RWPE2 (cell line): ENCODE results near the gene CBR4.
"Not testable (repeated sequence)": the region's sequence is repeated elsewhere in the genome, so short reads cannot be mapped to it uniquely, and the experiment has no call there.

Experiments
- ATAC-seq: fragments of 200-7000 bp; cut with Tn5 transposase; 3 replicates; pipeline ENCODE4 v1.9.1; 2021; ENCODE audit warnings: low read depth
- DNase-seq: peaks from one replicate; pipeline ENCODE4 v3.0.0-alpha.2; 2020; ENCODE audit warnings: low spot score
- H3K27ac ChIP-seq: fragments of 450-650 bp; 2 replicates; pipeline ENCODE4 v1.5.1; 2017; ENCODE audit warnings: mild to moderate bottlenecking; ENCODE audit not compliant: poor library complexity, severe bottlenecking
- H3K27me3 ChIP-seq: fragments of 250-450 bp; sonication (Bioruptor Pico); 2 replicates; pipeline ENCODE4 v1.5.1; 2021; ENCODE audit warnings: mild to moderate bottlenecking, moderate library complexity; ENCODE audit not compliant: insufficient read depth, poor library complexity, severe bottlenecking
- H3K36me3 ChIP-seq: fragments of 250-450 bp; sonication (Bioruptor Pico); 2 replicates; pipeline ENCODE4 v1.5.1; 2020; ENCODE audit warnings: low read depth, mild to moderate bottlenecking, moderate library complexity
- H3K4me1 ChIP-seq: fragments of 250-450 bp; sonication (Bioruptor Pico); 2 replicates; pipeline ENCODE4 v1.5.1; 2021; ENCODE audit warnings: mild to moderate bottlenecking, moderate library complexity; ENCODE audit not compliant: insufficient read depth, poor library complexity, severe bottlenecking
- H3K4me3 ChIP-seq: fragments of 250-450 bp; sonication (Bioruptor Pico); 2 replicates; pipeline ENCODE4 v1.5.1; 2021; ENCODE audit warnings: mild to moderate bottlenecking, moderate library complexity; ENCODE audit not compliant: severe bottlenecking
- H3K9me3 ChIP-seq: fragments of 250-450 bp; sonication (Bioruptor Pico); 2 replicates; pipeline ENCODE4 v1.5.1; 2021; ENCODE audit warnings: mild to moderate bottlenecking, moderate library complexity; ENCODE audit not compliant: severe bottlenecking
- TF ChIP-seq, protein P1 (sequence below): fragments of 450-650 bp; IDR thresholded peaks from one replicate; pipeline ENCODE4 v1.5.1; 2017; ENCODE audit warnings: mild to moderate bottlenecking, moderate library complexity; ENCODE audit not compliant: poor library complexity, severe bottlenecking

CBR4 gene

DNA sequence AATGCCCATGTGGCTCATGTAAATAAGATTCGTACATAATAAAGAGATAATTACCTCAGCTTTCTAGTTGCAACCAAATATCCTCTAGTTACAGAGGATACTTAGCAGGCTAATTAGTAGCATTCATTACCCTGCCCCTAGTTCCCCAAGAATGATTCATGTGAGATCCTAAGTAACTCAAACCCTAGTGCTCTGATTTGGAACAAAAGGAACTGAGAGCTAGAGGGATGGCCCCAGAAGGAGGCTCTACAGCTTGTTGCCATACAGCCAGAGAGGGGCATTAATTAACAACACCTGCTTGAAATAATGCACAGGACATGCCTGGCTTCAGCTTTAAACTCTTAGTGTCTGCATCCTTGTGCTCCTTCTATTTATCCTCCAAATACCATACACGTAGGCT, 32.6 kb upstream of the CBR4 start:
- H3K27me3 ChIP-seq: no peaks in the 10 kb centered on the region
- H3K36me3 ChIP-seq: no peaks in the 10 kb centered on the region
- H3K27ac ChIP-seq: no peak overlapping the region
- no peak overlapping the region for H3K4me3 ChIP-seq
- TF ChIP-seq, protein P1, sequence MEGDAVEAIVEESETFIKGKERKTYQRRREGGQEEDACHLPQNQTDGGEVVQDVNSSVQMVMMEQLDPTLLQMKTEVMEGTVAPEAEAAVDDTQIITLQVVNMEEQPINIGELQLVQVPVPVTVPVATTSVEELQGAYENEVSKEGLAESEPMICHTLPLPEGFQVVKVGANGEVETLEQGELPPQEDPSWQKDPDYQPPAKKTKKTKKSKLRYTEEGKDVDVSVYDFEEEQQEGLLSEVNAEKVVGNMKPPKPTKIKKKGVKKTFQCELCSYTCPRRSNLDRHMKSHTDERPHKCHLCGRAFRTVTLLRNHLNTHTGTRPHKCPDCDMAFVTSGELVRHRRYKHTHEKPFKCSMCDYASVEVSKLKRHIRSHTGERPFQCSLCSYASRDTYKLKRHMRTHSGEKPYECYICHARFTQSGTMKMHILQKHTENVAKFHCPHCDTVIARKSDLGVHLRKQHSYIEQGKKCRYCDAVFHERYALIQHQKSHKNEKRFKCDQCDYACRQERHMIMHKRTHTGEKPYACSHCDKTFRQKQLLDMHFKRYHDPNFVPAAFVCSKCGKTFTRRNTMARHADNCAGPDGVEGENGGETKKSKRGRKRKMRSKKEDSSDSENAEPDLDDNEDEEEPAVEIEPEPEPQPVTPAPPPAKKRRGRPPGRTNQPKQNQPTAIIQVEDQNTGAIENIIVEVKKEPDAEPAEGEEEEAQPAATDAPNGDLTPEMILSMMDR: no peak
- H3K4me1 ChIP-seq: no peaks in the 10 kb centered on the region
- ATAC-seq (no peak), DNase-seq (no peak)
- H3K9me3 ChIP-seq: no peaks in the 10 kb centered on the region

DNA sequence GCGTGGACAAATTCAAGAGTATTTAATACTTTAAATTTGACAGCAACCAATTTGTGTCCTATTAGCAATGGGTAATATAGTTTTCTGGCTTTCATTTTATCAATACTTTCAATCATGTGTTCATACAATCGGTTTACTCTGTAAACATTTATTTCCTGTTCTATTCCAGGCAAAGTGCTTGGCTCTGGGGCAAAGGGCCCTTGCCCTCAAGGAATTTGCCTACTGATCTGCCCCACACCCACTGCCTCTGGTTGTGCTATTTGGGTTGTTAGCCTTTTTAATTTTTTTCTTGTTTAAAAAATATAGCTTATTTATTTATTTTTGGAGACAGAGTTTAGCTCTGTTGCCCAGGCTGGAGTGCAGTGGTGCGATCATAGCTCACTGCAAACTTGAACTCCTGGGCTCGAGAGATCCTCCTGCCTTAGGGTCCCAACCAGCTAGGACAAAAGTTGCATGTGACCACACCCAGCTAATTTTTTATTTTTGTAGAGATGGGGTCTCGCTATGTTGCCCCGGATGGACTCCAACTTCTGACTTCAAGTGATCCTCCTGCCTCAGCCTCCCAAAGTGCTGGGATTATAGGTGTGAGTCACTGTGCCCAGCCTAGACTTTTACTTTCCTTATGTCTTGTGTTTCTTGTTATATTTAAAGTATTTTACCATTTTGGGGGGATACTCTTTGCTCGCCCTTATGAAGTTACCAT, 30.7 kb upstream of the CBR4 start:
- no peaks in the 10 kb centered on the region for H3K9me3 ChIP-seq
- H3K4me3 ChIP-seq: no peak overlapping the region
- DNase-seq (no peak), ATAC-seq (no peak)
- H3K27ac ChIP-seq: no peak overlapping the region
- no peaks in the 10 kb centered on the region for H3K4me1 ChIP-seq
- TF ChIP-seq, protein P1: no peak
- no peaks in the 10 kb centered on the region for H3K36me3 ChIP-seq
- H3K27me3 ChIP-seq: no peaks in the 10 kb centered on the region

DNA sequence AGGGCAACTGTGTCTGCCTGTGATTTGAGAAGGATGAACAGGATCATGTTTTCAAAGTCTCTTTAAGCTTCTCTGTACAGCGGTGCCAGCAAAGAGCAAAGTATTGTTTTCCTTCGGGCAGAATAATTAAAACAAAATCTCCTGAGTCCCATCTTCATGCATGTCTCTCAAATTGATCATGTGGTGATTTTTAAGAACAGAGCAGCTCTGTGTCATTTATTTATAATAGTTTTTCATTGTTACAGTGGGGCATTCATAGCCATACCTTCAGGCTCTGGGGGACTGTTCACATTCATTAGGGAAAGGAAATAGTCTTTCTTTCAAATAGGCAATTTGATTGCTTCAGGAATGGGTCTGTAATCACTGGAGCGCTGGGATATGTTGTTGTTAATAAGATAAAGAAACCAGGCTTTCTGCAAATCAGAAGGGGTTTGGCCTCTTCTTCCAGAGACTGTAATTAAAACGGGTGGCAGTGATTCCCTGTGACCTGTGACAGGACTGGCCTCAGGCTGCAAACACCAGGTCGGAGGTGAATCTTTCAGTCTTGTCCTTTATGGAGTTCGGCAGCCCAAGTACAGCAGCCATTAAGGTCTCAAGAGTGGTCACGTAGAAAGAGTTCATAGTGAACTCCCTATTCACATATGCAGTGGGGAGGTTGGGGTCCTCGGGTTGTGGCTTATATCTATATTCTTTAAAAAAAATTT, 29.3 kb upstream of the CBR4 start:
- ATAC-seq: no peak
- TF ChIP-seq, protein P1: no peak
- H3K36me3 ChIP-seq: no peaks in the 10 kb centered on the region

DNA sequence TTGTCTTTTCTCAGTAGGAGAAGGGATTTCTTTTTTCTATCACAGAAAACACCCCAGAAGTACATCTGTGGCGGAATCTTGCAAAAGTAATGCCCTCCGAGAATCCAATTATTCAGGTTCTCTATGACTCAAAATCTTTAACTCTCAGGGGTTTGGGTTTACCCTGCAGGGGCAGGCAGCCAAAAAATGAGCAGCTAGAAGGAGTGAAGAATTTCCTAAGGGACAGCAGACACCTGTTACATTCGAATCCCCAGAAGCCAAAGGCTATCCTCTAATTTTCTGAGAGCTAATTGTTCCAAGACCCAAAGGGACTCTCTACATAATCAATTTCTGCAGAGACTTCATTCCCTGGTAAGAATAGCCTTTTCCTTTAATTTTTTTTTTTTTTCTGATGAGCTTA, 27.5 kb upstream of the CBR4 start:
- DNase-seq: no peak
- Histone ChIP-seq H3K4me3 (no peak overlapping the region), H3K4me1 (peaks cover 6% of the 10 kb centered on the region), H3K36me3 (no peaks in the 10 kb centered on the region; the same call in 1 of the 2 replicates), H3K9me3 (no peaks in the 10 kb centered on the region), H3K27ac (no peak overlapping the region), H3K27me3 (no peaks in the 10 kb centered on the region)
- TF ChIP-seq, protein P1: no peak
- no peak for ATAC-seq

More for the DNA sequence above, 29.3 kb upstream of the CBR4 start:
- no peak overlapping the region for H3K4me3 ChIP-seq
- no peak for DNase-seq
- H3K4me1 ChIP-seq: no peaks in the 10 kb centered on the region
- no peaks in the 10 kb centered on the region for H3K27me3 ChIP-seq
- no peaks in the 10 kb centered on the region for H3K9me3 ChIP-seq
- H3K27ac ChIP-seq: no peak overlapping the region

DNA sequence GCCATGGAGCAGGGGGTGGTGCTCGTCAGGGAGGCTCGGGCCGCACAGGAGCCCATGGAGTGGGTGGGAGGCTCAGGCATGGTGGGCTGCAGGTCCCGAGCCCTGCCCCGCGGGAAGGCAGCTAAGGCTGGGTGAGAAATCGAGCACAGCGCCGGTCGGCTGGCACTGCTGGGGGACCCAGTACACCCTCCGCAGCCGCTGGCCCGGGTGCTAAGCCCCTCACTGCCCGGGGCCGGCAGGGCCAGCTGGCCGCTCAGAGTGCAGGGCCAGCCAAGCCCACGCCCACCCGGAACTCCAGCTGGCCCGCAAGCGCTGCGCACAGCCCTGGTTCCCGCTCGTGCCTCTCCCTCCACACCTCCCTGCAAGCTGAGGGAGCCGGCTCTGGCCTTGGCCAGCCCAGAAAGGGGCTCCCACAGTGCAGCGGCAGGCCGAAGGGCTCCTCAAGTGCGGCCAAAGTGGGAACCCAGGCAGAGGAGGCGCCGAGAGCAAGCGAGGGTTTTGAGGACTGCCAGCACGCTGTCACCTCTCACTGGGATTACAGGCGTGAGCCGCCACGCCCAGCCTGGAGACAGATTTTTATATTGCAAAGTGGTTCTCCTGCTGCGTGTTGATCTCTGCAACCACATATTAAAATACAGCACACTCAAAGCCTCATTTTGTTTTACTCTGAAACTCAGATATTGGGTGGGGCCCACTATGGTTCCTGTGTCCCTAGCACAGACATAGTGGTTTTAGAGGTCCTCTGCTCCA, 26.0 kb upstream of the CBR4 start:
- not testable (repeated sequence) for H3K4me1 ChIP-seq, H3K9me3 ChIP-seq, H3K27me3 ChIP-seq, H3K36me3 ChIP-seq, ATAC-seq, H3K4me3 ChIP-seq, H3K27ac ChIP-seq, DNase-seq
